G401 (cell line): ENCODE results near the gene ENDOV. TPM values are rescaled to one million over a fixed set of nuclear protein-coding genes. Genes with fewer than 3 reads are reported as not detected.

Source experiments
- DNase-seq: peaks from one replicate; pipeline ENCODE4 v3.0.0-alpha.2; 2015; ENCODE audit warnings: low spot score
- in situ Hi-C: cut with HindIII; loops from 2 replicates; pipeline ENCODE4 v1.10.0; 2016; ENCODE audit warnings: low sequenced_read_pairs, mixed read lengths
- total RNA-seq: library from RNA; depleted of rRNA; stranded (reverse); fragments of >200 nt; shearing (Covaris generic); gene quantifications from 2 replicates; pipeline ENCODE4 v1.2.3, GENCODE V29; 2014

The ENDOV gene
- total RNA-seq, 1 experiment from 2014 or later: 30.7 TPM

- DNase-seq: no peak
- in situ Hi-C loops: no loop called here
Observed at GRCh38 chr17:80457236-80457856, 42.4 kb downstream of the ENDOV start.

GRCh38 chr17:80458016-80458415 is 43.0 kb downstream of the ENDOV start:
- in situ Hi-C loops: no loop called here
- DNase-seq: no peak

- no peak for DNase-seq
- in situ Hi-C loops: no loop called here
Observed at GRCh38 chr17:80459234-80459633, 44.3 kb downstream of the ENDOV start.

GRCh38 chr17:80460429-80460834 is 45.5 kb downstream of the ENDOV start:
- peak; percentile 70 for DNase-seq
- in situ Hi-C loops: no loop called here

- in situ Hi-C loops: no loop called here
Observed at GRCh38 chr17:80461528-80462160, 46.7 kb downstream of the ENDOV start.

GRCh38 chr17:80463784-80464400 is 48.9 kb downstream of the ENDOV start:
- DNase-seq: no peak
- in situ Hi-C loops: no loop called here

More at GRCh38 chr17:80461528-80462160, 46.7 kb downstream of the ENDOV start:
- peak; percentile 88 for DNase-seq

- in situ Hi-C loops: no loop called here
- no peak for DNase-seq
Observed at GRCh38 chr17:80464486-80464885, 49.5 kb downstream of the ENDOV start.

GRCh38 chr17:80465327-80465974 is 50.5 kb downstream of the ENDOV start:
- in situ Hi-C loops: no loop called here
- no peak for DNase-seq

- no peak for DNase-seq
- in situ Hi-C loops: no loop called here
Observed at GRCh38 chr17:80466188-80466705, 51.3 kb downstream of the ENDOV start.

GRCh38 chr17:80468242-80468641 is 53.3 kb downstream of the ENDOV start:
- DNase-seq: no peak
- in situ Hi-C loops: no loop called here

GRCh38 chr17:80468781-80469493 is 54.0 kb downstream of the ENDOV start:
- no peak for DNase-seq
- in situ Hi-C loops: no loop called here

- in situ Hi-C loops: no loop called here
- DNase-seq: no peak
Observed at GRCh38 chr17:80469667-80470066, 54.7 kb downstream of the ENDOV start.

GRCh38 chr17:80470603-80471002 is 55.6 kb downstream of the ENDOV start:
- no peak for DNase-seq
- in situ Hi-C loops: no loop called here

GRCh38 chr17:80471922-80472321 is 57.0 kb downstream of the ENDOV start:
- in situ Hi-C loops: no loop called here
- DNase-seq: no peak

GRCh38 chr17:80472996-80473395 is 58.0 kb downstream of the ENDOV start:
- in situ Hi-C loops: no loop called here
- DNase-seq: no peak

GRCh38 chr17:80473701-80474100 is 58.7 kb downstream of the ENDOV start:
- in situ Hi-C loops: no loop called here

GRCh38 chr17:80474231-80474960 is 59.4 kb downstream of the ENDOV start:
- in situ Hi-C loops: no loop called here
- peak; percentile 93 for DNase-seq

More at GRCh38 chr17:80473701-80474100, 58.7 kb downstream of the ENDOV start:
- DNase-seq: peak; percentile 69

GRCh38 chr17:80474961-80475909 is 60.3 kb downstream of the ENDOV start:
- DNase-seq: no peak
- in situ Hi-C loops: no loop called here
